Astrocyte (in vitro differentiated cells and primary cell): ENCODE measurements around the gene RHEBL1. TPM values are rescaled to one million over a fixed set of nuclear protein-coding genes. Genes with fewer than 3 reads are reported as not detected.
A peak's percentile ranks its signal among the peaks of the same experiment; 100 is the strongest.

Experiments used
- DNase-seq: peaks from one replicate; pipeline ENCODE4 v3.0.0-alpha.2; 2010; ENCODE audit warnings: low read depth
- FAIRE-seq: peaks from 2 replicates; lab custom pipeline; 2011; peaks lifted over from hg19 to GRCh38; lab: Jason Lieb, UNC
- H2AFZ ChIP-seq: 2 replicates; pipeline ENCODE4 v1.6.0; 2012; ENCODE audit warnings: low read depth, low read length, inconsistent platforms
- H3K27ac ChIP-seq: 2 replicates; pipeline ENCODE4 v1.5.1; 2011; ENCODE audit warnings: low read depth, low read length, inconsistent platforms
- H3K27me3 ChIP-seq: 2 replicates; pipeline ENCODE4 v1.6.0; 2011; ENCODE audit warnings: low read length, inconsistent platforms; ENCODE audit not compliant: insufficient read depth
- H3K36me3 ChIP-seq: 2 replicates; pipeline ENCODE4 v1.5.1; 2011; ENCODE audit warnings: low read length, inconsistent platforms; ENCODE audit not compliant: insufficient read depth
- H3K4me1 ChIP-seq: 2 replicates; pipeline ENCODE4 v1.5.1; 2011; ENCODE audit warnings: low read length, inconsistent platforms; ENCODE audit not compliant: insufficient read depth
- H3K4me2 ChIP-seq: 2 replicates; pipeline ENCODE4 v1.6.0; 2012; ENCODE audit warnings: low read length, inconsistent platforms
- H3K4me3 ChIP-seq: 2 replicates; pipeline ENCODE4 v1.5.1; 2011; ENCODE audit warnings: low read depth, mild to moderate bottlenecking, low read length, inconsistent platforms; ENCODE audit not compliant: insufficient read depth
- H3K79me2 ChIP-seq: 2 replicates; pipeline ENCODE4 v1.6.0; 2012; ENCODE audit warnings: mild to moderate bottlenecking, low read length, inconsistent platforms; ENCODE audit not compliant: insufficient read depth
- H3K9ac ChIP-seq: 2 replicates; pipeline ENCODE4 v1.6.0; 2012; ENCODE audit warnings: mild to moderate bottlenecking, low read length, inconsistent platforms
- H3K9me3 ChIP-seq: 2 replicates; pipeline ENCODE4 v1.5.1; 2012; ENCODE audit warnings: low read depth, mild to moderate bottlenecking, low read length, inconsistent platforms; ENCODE audit not compliant: insufficient read depth
- H4K20me1 ChIP-seq: 2 replicates; pipeline ENCODE4 v1.6.0; 2012; ENCODE audit warnings: low read length, inconsistent platforms; ENCODE audit not compliant: insufficient read depth
- H3K27ac Mint-ChIP-seq: one replicate; pipeline ENCODE4 v1.8.0; 2021; ENCODE audit warnings: mild to moderate bottlenecking, mixed read lengths; ENCODE audit not compliant: unreplicated experiment
- H3K27me3 Mint-ChIP-seq: one replicate; pipeline ENCODE4 v1.8.0; 2021; ENCODE audit warnings: low read depth, mixed read lengths; ENCODE audit not compliant: unreplicated experiment
- H3K36me3 Mint-ChIP-seq: one replicate; pipeline ENCODE4 v1.8.0; 2021; ENCODE audit warnings: low read depth, mixed read lengths; ENCODE audit not compliant: unreplicated experiment
- H3K4me1 Mint-ChIP-seq: one replicate; pipeline ENCODE4 v1.8.0; 2021; ENCODE audit warnings: low read depth, mixed read lengths; ENCODE audit not compliant: unreplicated experiment
- H3K4me3 Mint-ChIP-seq: one replicate; pipeline ENCODE4 v1.8.0; 2021; ENCODE audit warnings: mild to moderate bottlenecking, moderate library complexity, mixed read lengths; ENCODE audit not compliant: unreplicated experiment
- H3K9me3 Mint-ChIP-seq: one replicate; pipeline ENCODE4 v1.8.0; 2021; ENCODE audit warnings: mild to moderate bottlenecking, mixed read lengths; ENCODE audit not compliant: unreplicated experiment
- CTCF ChIP-seq: IDR thresholded peaks from 2 replicates; pipeline ENCODE4 v1.5.1; 2011; ENCODE audit warnings: low read depth, mild to moderate bottlenecking, inconsistent platforms, low read length, moderate library complexity; ENCODE audit not compliant: insufficient read depth
- EZH2 ChIP-seq: IDR thresholded peaks from 2 replicates; pipeline ENCODE4 v1.6.1; 2012; ENCODE audit warnings: mild to moderate bottlenecking, low read length, inconsistent platforms; ENCODE audit not compliant: insufficient read depth
- total RNA-seq: library from RNA; stranded (reverse); gene quantifications from 2 replicates; pipeline ENCODE4 v1.2.1, GENCODE V29; 2021

Gene RHEBL1
- total RNA-seq, 1 donor from 2014 or later: 1.3 TPM

- H3K27me3 ChIP-seq: no peaks in the 10 kb centered on the region
- H3K9me3 ChIP-seq: no peaks in the 10 kb centered on the region
- H3K27ac ChIP-seq: no peak overlapping the region
- Mint-ChIP-seq H3K4me3 (peak overlapping the region; percentile 98), H3K36me3 (peaks cover 21% of the 10 kb centered on the region), H3K4me1 (peaks cover 37% of the 10 kb centered on the region), H3K27me3 (no peaks in the 10 kb centered on the region), H3K9me3 (no peaks in the 10 kb centered on the region), H3K27ac (peak overlapping the region; percentile 8)
- H3K9ac ChIP-seq: peak overlapping the region; percentile 97
- DNase-seq (peak; percentile 59), FAIRE-seq (peak; percentile 86)
- no peak overlapping the region for H2AFZ ChIP-seq
- peaks cover 24% of the 10 kb centered on the region for H3K36me3 ChIP-seq
- peaks cover 85% of the 10 kb centered on the region for H4K20me1 ChIP-seq
- H3K79me2 ChIP-seq: peaks cover 95% of the 10 kb centered on the region
- no peak for TF ChIP-seq CTCF
- TF ChIP-seq EZH2: no peak
- H3K4me1 ChIP-seq: peaks cover 37% of the 10 kb centered on the region
- peak overlapping the region; percentile 99 for H3K4me2 ChIP-seq
- H3K4me3 ChIP-seq: peak overlapping the region; percentile 92
Measured at GRCh38 chr12:49055978-49056754, 13.6 kb downstream of the RHEBL1 start.

- H3K4me1 Mint-ChIP-seq: peaks cover 37% of the 10 kb centered on the region
- peaks cover 40% of the 10 kb centered on the region for H3K4me1 ChIP-seq
- no peak overlapping the region for H3K4me2 ChIP-seq
- TF ChIP-seq CTCF: no peak
- no peak for TF ChIP-seq EZH2
- peak overlapping the region; percentile 98 for H3K4me3 Mint-ChIP-seq
- H4K20me1 ChIP-seq: peaks cover 95% of the 10 kb centered on the region
- no peak overlapping the region for H3K27ac ChIP-seq
- H3K79me2 ChIP-seq: peaks cover 99% of the 10 kb centered on the region
- H3K36me3 Mint-ChIP-seq: peaks cover 20% of the 10 kb centered on the region
- no peaks in the 10 kb centered on the region for H3K9me3 ChIP-seq
- FAIRE-seq (no peak), DNase-seq (no peak)
- H2AFZ ChIP-seq: no peak overlapping the region
- H3K36me3 ChIP-seq: peaks cover 24% of the 10 kb centered on the region
- no peaks in the 10 kb centered on the region for H3K27me3 ChIP-seq
- peak overlapping the region; percentile 12 for H3K9ac ChIP-seq
- H3K27ac Mint-ChIP-seq: peak overlapping the region; percentile 48
- H3K27me3 Mint-ChIP-seq: no peaks in the 10 kb centered on the region
- H3K4me3 ChIP-seq: no peak overlapping the region
- no peaks in the 10 kb centered on the region for H3K9me3 Mint-ChIP-seq
Measured at GRCh38 chr12:49055092-49055491, 14.7 kb downstream of the RHEBL1 start.

GRCh38 chr12:49054524-49054923 lies 15.3 kb downstream of the RHEBL1 start:
- H3K79me2 ChIP-seq: peaks cover 96% of the 10 kb centered on the region
- Mint-ChIP-seq H3K27ac (no peak overlapping the region), H3K36me3 (peaks cover 20% of the 10 kb centered on the region), H3K4me1 (peaks cover 42% of the 10 kb centered on the region), H3K4me3 (peak overlapping the region; percentile 98), H3K9me3 (no peaks in the 10 kb centered on the region), H3K27me3 (no peaks in the 10 kb centered on the region)
- H3K9ac ChIP-seq: no peak overlapping the region
- H3K27me3 ChIP-seq: no peaks in the 10 kb centered on the region
- peaks cover 24% of the 10 kb centered on the region for H3K36me3 ChIP-seq
- no peak for DNase-seq
- H3K9me3 ChIP-seq: no peaks in the 10 kb centered on the region
- no peak for TF ChIP-seq EZH2
- TF ChIP-seq CTCF: no peak
- H3K4me1 ChIP-seq: peaks cover 45% of the 10 kb centered on the region
- H3K4me3 ChIP-seq: no peak overlapping the region
- no peak overlapping the region for H3K27ac ChIP-seq
- no peak overlapping the region for H3K4me2 ChIP-seq
- no peak overlapping the region for H2AFZ ChIP-seq
- peaks cover 99% of the 10 kb centered on the region for H4K20me1 ChIP-seq
- FAIRE-seq: no peak
